ENCODE results near the gene MGMT.

Gene MGMT

DNA sequence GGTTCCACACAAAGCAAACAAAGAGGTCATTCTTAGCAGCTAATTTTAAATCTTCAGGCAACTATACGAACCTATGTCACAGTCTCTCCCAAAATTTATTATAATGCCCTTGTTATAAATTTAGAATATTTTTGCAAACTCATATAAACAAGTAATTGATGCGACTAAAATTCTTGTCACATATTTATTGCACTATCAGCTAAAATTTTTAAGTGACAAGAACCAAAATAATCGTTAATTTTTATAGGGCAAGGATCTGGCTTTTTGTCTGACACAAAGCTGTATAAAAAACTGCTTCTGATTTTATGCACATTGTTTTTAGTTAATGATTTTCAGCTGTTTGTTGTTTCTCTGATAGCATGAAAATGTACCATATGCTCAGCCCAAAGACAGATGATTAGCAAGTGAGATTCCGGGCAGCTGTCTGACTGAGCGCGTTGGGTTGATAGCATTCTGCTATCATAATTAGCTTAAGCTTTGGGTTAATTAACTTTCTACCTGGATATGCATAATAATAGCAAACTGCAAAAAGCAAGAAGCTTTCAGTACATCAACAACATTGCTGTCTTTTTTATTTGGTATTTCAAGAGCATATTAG is 136.0 kb downstream of the MGMT start:
- DNase-seq: no peak

DNA sequence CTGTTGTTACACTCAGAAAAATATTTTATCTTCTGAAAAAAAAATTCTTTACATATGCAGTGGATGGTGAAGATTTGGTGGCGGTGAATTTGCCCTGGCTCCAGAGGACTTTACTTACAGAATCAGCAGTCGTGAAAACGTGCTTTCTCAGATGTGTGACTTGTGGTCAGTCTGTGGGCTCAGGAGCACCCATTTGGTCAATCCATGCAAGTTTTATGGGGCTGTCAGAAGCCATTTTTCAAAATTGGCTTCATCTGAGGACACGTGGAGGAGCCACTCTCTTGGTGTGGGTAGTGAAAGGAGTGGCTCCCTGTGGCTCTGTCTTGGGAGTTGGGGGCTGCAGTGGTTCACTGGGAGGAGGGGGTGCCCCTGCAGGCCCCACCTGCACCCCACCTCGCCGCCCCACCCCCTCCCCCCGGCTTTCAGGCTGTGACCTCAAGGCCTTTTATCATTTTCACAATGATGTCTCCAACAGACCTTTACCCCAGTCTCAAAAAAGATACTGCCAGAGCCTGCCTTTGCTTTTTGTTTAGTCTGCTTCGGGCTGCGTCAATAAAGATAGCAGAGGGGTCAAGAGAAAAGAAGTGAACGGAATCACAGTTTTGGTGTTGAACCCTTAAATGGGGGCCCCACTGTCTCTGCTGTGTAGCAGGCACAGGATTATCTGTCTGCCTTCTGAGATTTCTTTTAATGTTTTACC is 137.4 kb downstream of the MGMT start:
- no peak for DNase-seq

GRCh38 chr10:129605266-129605985 is 138.4 kb downstream of the MGMT start:
- DNase-seq: no peak

- no peak for DNase-seq
Measured at GRCh38 chr10:129605986-129606518, 139.0 kb downstream of the MGMT start.

- DNase-seq: no peak
Measured at GRCh38 chr10:129607607-129608109, 140.6 kb downstream of the MGMT start.

DNA sequence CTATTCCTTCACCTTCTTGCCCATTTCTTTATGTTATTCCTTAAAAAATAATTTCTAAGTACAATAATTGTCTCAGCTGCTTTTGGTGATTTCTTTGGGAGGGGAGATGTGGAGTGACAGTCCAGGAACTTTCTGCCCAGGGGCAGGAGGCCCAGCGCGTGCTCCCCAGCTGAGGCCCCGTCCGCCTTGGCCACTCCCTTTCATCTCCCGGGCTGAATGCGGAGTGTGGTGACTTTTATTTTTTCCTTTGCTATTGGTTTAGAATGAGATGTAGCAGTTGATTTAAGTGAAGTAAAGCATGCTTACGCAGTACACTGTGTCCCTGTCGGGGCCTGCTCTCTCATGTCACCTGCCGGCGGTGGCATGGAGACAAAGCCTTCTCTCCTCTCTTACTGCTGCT is 141.6 kb downstream of the MGMT start:
- no peak for DNase-seq

DNA sequence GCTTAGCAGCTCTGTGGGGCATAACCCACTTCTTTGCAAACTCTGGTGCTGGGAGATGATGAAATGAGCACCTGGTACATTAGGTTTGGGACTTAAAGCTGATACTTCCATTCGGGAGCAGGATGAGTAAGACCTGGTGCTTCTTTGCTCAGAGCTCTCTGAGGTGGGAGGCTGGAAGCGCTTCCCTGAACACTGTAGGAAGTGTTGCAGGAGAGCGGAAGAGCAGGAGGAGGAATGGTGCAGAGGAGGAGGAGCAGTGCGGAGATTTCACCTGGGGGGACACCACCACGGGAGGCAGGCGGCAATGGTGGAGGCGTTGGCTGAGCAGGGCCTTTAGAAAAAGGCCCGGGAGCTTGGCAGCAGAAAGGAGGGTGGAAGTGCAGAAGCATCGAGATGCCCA is 142.5 kb downstream of the MGMT start:
- no peak for DNase-seq

GRCh38 chr10:129612481-129613109 is 145.6 kb downstream of the MGMT start:
- no peak for DNase-seq

DNA sequence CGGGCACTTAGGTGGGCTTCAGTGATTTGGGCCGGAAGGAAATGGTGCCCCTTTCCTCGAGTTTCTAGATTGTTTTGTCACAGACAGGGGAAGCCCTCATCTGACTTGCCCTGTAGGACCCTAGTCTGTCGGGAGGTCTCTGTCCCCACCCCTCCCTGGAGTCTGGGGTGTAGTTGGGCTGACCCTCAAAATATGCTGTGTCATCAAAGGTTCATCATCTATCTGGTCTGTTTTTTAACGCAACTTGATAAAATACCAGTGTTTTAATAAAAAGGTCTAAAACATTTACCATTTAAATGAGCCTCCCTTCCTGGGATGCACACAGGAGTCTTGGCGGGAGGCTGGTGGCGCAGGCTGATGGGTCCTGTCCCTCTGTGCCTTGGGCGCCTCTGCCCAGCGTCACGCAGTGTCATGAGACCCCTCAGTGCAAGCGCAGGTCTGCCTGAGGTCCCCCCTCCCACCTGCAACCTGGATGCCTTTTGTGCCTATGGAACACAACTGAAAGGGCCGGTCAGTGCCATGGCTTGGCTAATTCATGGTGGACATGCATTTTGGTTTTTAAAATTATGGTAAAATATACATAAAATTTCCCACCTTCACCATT is 146.4 kb downstream of the MGMT start:
- DNase-seq: no peak

DNA sequence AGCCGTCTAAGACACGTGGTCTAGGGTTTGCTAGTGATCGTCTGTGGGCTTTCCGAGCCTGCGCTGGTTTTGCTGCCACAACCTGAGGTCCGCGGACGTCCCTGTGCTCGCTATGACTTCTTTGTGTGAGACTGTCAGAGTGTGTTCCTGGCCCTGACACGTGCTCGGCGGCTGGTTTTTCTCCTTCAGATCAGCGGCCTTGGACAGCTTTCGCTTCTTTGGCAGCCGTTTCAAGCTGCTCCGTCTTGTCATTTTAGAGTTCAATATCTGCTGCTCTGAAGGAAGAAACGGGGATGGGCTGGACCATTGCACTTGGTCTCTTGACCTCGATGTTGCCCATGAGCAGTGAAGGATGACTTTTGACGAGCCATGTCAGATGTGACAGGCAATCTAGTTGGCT is 147.3 kb downstream of the MGMT start:
- no peak for DNase-seq

- DNase-seq: no peak
Measured at GRCh38 chr10:129615381-129615780, 148.3 kb downstream of the MGMT start.

- DNase-seq: no peak
Measured at GRCh38 chr10:129615921-129616525, 149.0 kb downstream of the MGMT start.

DNA sequence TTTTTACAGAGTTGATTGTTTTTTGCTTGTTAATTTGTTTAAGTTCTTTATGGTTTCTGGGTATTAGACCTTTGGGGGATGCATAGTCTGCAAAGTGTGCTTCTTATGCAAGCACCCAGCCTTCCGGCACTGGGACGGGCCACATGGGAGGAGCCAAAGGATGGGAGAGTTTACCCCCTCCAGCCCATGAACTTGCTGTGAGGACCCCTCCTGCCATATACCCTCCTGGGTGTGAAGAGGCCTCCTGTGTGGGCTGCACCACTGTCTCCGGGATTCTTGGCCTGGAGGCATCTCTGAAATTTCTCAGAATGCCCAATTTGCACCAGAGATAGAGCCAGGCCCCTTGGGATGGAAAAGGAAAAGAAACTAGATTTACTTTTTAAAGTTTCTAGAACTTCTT is 150.7 kb downstream of the MGMT start:
- DNase-seq: no peak

DNA sequence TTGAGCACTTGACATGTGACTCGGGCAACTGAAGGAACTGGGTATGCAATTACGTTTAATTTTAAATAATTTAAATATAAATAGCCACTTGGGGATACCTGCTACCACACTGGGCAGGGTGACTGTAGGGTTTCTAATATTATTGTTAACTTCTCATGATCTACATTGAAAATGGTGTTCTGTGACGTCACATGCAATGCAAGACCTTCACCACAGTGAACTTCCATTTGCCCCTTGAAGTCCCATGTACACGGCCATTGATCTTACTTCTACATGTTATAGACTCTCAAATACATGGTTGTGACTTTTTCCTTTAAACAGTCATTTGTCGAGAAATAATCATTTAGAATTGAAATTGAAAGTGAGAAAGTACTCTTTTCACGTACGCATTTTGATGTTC is 154.0 kb downstream of the MGMT start:
- no peak for DNase-seq

GRCh38 chr10:129621693-129622092 is 154.7 kb downstream of the MGMT start:
- no peak for DNase-seq

GRCh38 chr10:129622291-129622690 is 155.2 kb downstream of the MGMT start:
- no peak for DNase-seq

GRCh38 chr10:129622736-129623135 is 155.7 kb downstream of the MGMT start:
- no peak for DNase-seq

- DNase-seq: no peak
Measured at GRCh38 chr10:129624526-129624925, 157.5 kb downstream of the MGMT start.

DNA sequence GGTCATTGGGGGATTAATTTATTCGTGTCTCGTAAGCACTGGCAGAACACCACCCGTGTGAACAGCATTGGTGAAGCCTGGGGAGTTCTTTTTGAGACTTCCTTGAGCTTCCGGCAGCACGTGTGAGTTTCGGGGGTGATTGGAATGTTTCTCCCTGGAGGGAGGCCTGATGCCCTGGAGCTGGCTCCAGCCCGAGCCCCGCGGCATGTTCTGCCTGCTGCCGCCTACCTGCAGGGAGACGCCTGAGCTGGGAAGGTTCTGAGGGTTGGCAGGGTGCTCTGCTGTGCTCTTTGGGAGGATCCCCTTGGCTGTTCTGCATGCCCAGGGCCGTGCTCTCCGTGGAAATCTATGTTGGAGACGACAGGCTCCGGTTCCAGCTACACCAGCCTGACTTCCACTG is 159.3 kb downstream of the MGMT start:
- DNase-seq: no peak

GRCh38 chr10:129626796-129627435 is 159.9 kb downstream of the MGMT start:
- DNase-seq: no peak

DNA sequence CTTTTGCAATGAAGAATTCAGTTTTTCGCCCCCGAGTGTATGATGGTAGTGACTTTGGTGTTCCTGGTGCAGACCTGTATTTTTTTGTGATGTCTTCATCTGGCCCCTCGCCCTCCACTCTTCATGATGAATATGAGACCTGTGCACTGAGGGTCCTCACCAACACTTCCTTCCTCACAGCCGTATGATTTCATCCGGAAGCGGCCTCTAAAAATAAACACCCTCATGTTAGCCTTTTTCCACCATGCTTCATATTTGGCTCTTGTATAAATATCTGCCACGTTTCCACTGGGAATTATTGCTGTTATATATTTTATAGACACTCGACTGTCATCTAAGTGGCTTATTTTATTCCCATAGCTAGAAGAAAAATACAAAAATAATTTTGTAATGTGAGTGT is 160.4 kb downstream of the MGMT start:
- DNase-seq: no peak

DNA sequence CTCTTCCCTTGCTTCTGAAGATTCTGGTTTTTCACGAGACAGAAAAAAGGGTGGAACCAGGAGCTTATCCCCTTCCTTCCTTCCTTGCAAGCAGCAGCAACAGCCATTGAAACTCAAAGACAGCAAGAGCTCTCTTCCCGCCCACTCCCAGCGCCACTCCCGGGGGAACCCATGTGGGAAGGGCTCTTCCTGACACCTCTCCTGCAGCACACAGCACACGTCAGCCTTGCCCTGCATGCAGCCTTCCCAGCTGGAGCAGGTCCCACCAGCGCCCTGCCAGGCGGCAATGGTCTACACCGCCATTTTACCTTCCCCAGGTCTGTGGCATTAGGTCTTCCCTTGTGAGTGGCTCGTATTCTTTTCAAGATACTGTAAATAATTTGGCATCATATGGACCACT is 161.8 kb downstream of the MGMT start:
- DNase-seq: no peak

Measured in CD4-positive, alpha-beta T cell treated with Interleukin-15 for 1 hour (primary cell).